ENCODE results near the gene HES2.

HES2 gene

GRCh38 chr1:6393400-6394187 lies 26.1 kb downstream of the HES2 start, which contains the start of gene ACOT7:
Gene ACOT7 (minus strand): TSS chr1:6393767. CDS start chr1:6393399, 368 bp downstream.
- POLR2A ChIA-PET: interaction anchor here (0.6 to 1.1 kb wide), 12 partner anchors 10 to 414 kb away, joined by 3 to 7 read pairs (median 4); partner anchors contain the start of gene HES2
- TF ChIP-seq, protein P1, sequence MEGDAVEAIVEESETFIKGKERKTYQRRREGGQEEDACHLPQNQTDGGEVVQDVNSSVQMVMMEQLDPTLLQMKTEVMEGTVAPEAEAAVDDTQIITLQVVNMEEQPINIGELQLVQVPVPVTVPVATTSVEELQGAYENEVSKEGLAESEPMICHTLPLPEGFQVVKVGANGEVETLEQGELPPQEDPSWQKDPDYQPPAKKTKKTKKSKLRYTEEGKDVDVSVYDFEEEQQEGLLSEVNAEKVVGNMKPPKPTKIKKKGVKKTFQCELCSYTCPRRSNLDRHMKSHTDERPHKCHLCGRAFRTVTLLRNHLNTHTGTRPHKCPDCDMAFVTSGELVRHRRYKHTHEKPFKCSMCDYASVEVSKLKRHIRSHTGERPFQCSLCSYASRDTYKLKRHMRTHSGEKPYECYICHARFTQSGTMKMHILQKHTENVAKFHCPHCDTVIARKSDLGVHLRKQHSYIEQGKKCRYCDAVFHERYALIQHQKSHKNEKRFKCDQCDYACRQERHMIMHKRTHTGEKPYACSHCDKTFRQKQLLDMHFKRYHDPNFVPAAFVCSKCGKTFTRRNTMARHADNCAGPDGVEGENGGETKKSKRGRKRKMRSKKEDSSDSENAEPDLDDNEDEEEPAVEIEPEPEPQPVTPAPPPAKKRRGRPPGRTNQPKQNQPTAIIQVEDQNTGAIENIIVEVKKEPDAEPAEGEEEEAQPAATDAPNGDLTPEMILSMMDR (IDR thresholded peaks at IDR 0.05; ENCODE audit: control extremely low read depth, extremely low read depth, low read depth, missing control alignments): no peak
- CTCF ChIA-PET: interaction anchor here (0.9 to 6.2 kb wide), 12 partner anchors 9 to 147 kb away, joined by 3 to 47 read pairs (median 4); no protein-coding TSS in a partner anchor
- DNase-seq (ENCODE audit: extremely low spot score): peak; percentile 97

GRCh38 chr1:6392809-6393399 lies 26.8 kb downstream of the HES2 start:
- peak; percentile 35 for DNase-seq (ENCODE audit: extremely low spot score)
- ChIA-PET POLR2A (interaction anchor here (0.8 to 1.1 kb wide), 2 partner anchors 10 to 165 kb away, joined by 3 to 6 read pairs; no protein-coding TSS in a partner anchor), CTCF (interaction anchor here (0.8 to 6.2 kb wide), 13 partner anchors 8 to 146 kb away, joined by 3 to 47 read pairs (median 3); no protein-coding TSS in a partner anchor)
- TF ChIP-seq, protein P1 (IDR thresholded peaks at IDR 0.05; ENCODE audit: control extremely low read depth, extremely low read depth, low read depth, missing control alignments): no peak

- POLR2A ChIA-PET: interaction anchor here (0.6 kb wide), 1 partner anchor 15 kb away, joined by 3 read pairs; no protein-coding TSS in a partner anchor
- CTCF ChIA-PET: interaction anchor here (0.8 to 6.2 kb wide), 11 partner anchors 8 to 146 kb away, joined by 3 to 47 read pairs (median 4); no protein-coding TSS in a partner anchor
- no peak for DNase-seq (ENCODE audit: extremely low spot score)
- TF ChIP-seq, protein P1 (IDR thresholded peaks at IDR 0.05; ENCODE audit: control extremely low read depth, extremely low read depth, low read depth, missing control alignments): no peak
These were observed 27.5 kb downstream of the HES2 start for GRCh38 chr1:6391951-6392808.

DNA sequence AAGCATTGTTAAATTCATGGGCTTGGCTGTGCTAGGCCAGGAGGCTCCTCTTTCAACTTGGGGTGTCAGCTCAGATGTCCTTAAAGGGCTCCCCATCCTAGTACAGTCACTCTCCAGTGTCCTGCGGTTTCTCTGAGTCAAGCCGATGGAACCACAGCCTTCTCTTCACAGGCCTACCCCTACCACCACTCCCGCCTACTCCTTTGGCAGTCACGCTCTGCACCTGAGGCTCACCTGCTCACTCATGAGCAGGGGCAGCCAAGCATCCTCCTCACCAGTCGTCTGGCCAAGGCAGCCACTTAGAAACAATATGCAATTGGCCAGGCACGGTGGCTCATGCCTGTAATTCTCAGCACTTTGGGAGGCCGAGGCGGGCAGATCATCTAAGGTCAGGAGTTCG lies 29.7 kb downstream of the HES2 start:
- DNase-seq (ENCODE audit: extremely low spot score): no peak
- TF ChIP-seq, protein P1 (IDR thresholded peaks at IDR 0.05; ENCODE audit: control extremely low read depth, extremely low read depth, low read depth, missing control alignments): no peak
- ChIA-PET CTCF (interaction anchor here (2.2 to 6.2 kb wide), 2 partner anchors 15 to 28 kb away, joined by 5 to 47 read pairs; no protein-coding TSS in a partner anchor), POLR2A (no interaction called here)

DNA sequence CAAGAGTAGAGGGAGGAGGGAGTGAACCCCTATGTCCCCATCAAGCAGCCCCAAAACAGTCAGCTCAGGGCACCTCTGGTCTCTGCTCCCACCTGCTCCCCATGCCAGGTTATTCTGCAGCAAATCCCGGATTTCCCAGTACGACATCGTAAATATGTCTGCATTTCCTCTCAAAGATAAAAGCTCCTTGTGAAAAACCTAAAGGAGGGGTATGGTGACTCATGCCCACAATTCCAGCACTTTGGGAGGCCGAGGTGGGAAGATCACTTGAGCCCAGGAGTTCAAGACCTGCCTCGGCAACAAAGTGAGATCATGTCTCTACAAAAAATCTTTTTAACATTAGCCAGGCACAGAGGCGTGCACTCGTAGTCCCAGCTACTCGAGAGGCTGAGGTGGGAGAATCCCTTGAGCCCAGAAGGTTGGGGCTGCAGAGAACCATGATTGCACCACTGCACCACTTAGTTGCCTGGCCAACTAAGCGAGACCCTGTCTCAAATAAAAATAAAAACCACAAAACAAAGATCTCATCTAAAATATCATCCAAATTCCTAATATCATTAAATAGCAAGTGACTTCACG lies 33.3 kb downstream of the HES2 start:
- TF ChIP-seq, protein P1 (IDR thresholded peaks at IDR 0.05; ENCODE audit: control extremely low read depth, extremely low read depth, low read depth, missing control alignments): no peak
- POLR2A ChIA-PET: no interaction called here
- CTCF ChIA-PET: interaction anchor here (1.1 kb wide), 1 partner anchor 142 kb away, joined by 3 read pairs; no protein-coding TSS in a partner anchor

More for the DNA sequence above, 33.3 kb downstream of the HES2 start:
- DNase-seq (ENCODE audit: extremely low spot score): no peak
